Measurements from ENCODE around the gene DEPP1.
A peak's percentile ranks its signal among the peaks of the same experiment; 100 is the strongest.

DEPP1 gene

DNA sequence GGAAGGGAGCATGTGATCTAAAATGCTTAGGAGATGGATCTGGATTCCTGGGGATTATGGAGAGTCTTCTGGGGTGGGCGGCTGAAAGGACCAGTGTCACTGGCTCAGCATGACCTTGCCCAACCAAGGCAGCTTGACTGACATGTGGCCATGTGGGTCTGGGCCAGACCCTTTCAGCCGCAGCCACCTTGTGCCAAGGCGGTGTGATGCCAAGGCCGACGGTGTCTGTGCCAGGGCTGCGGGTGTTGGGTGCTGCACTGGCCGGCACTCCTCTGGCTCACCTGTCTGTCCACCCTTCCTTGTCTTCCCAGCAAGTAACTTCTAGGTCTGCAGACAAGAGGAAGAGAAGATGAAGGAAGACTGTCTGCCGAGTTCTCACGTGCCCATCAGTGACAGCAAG is 8.8 kb downstream of the DEPP1 start:
- no peak for DNase-seq (ENCODE audit: low read depth)
- no peak overlapping the region for H3K4me3 ChIP-seq (ENCODE audit: low read depth, low read length)

DNA sequence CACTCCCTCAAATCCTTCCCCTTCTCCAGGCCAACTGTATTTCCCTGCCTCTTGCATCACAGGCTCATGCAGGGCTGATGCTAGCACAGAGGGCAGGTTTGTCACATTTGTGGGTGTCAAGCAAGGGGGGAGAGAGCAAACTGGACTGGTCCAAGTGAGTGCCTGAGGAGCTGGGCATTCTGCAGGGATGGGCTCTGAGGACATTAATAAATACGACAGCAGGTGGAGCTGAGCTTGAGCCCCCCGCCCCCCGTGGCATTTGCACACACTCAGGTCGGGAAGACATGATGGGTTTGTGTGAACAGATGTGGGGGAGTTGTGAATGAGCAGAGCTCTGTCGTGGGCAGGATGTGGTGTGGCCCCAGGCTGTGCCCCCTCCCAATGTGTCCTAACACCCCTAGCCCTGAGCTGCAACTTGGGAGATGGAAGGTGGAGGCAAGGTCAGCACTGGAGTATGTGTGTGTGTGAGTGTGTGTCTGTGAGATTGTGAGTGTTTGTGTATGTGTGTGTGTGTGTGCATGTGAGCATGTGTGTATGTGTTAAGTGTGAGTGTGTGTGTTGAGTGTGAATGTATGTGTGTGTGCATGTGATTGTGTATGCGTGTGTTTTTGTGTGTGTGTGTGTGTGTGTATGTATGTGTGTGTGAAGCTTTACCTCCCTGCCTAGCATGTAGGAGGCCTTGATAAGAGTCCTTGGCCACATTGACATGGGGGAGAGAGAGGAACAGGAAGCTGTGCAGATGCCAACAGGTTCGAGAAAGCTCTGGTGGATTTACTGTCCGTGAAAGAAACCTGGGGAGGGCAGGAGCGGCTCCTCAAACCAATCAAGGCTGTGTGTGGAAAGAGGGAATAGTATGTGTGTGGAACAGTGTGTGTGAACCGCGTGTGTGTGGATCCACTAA is 9.9 kb downstream of the DEPP1 start:
- H3K4me3 ChIP-seq (ENCODE audit: low read depth, low read length) = no peak overlapping the region
- no peak for DNase-seq (ENCODE audit: low read depth)

DNA sequence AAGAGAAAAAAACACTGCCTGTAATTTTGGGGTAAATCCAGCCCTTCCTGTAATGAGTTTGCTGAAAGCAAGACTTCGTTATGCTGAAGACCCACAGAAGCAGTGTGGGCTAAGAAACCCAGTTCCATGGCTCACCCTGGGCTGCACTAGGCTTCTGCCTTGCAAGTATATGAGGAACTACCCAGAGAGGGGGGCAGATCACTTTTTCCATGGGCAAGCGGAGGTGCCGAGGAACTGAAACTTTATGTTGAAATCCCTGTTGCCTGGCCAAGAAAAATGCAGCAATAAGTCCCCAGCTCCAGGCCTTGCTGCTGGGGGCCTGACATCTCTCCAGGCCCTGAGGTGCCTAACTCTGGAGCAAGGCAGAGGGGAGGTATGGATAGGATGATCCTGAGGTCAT is 10.5 kb downstream of the DEPP1 start:
- DNase-seq (ENCODE audit: low read depth) = no peak

DNA sequence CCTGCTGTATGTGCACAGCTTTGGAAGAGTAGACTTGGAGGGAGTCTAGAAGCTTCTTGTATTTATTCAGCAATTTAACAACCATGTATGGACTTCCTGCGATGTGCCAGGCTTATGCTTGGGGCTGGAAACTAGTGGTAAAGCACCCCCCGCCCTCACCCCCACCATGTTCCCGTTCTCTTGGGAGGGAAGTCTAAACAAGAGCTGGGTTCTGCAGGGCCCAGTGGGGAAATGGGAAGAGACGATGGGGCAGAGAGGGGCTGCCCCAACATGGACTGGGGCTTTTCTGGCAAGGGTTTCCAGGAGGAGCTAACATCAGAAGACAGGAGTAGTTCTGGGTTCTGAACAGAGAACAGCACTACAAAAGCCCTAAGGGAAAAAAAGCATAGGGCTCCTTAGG is 11.0 kb downstream of the DEPP1 start:
- no peak overlapping the region for H3K4me3 ChIP-seq (ENCODE audit: low read depth, low read length)
- no peak for DNase-seq (ENCODE audit: low read depth)

More for the DNA sequence above, 10.5 kb downstream of the DEPP1 start:
- no peak overlapping the region for H3K4me3 ChIP-seq (ENCODE audit: low read depth, low read length)

DNA sequence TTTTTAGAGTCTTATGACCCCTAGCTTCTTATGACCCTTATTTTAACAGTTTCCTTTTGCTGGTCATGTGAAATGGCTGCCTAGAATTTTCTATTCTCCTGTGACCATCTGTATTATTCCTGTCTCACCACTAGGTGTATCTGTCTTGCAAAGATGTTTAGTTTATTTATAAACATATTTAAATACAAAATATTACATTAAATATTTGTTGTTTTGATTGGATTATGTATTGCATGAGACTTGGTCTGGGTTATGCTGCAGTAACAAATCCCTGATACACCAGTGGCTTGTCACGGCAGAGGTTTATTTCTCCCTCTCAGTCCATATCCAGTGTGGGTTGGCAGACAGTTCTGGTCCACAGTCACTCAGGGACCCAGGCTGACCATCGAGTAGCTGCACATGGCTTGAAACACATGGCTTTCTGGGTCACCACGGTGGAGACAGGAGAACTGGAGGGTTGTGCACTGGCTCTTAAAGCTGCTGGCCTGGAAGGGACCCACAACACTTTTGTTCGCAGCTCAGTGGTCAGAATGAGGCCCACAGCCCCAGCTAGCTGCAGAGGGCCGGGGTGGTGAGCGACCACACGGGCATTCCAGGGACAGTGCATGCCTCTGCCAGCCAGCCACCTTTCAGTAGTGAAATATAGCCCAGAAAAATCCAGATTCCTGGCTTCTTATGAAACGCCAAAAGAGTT is 11.6 kb downstream of the DEPP1 start:
- no peak for DNase-seq (ENCODE audit: low read depth)
- H3K4me3 ChIP-seq (ENCODE audit: low read depth, low read length) = no peak overlapping the region

DNA sequence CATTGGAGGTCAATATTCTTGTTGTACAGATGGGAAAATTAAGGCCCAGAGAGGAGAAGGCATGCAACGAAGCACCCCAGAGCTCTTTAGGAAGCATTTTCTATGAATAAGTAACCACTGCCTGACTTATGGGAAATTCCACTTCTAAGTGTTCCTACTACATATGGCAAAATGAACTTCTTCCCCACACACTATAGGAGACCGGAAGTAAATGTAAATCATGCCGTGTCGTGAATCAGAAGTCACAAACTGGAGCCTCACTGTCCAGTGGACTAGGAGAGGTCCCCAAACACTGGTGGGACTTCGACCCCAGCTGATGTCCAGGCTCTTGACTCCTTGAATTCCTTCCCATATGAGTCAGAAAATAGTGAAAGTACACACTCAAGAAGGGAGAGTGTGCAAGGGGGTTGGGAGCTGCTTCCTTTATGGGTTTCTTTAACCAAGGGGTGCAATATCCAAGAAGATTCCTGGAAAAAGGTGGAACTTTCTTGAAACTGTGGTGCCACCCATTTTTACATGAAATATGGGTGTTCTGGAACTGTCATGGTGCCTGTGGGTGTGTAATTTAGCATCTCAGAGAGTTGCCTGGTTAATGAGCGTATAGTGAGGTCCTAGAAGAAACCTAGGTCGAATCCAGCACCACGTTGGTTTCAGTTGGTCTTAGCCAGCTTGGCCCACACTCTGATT is 12.3 kb downstream of the DEPP1 start:
- H3K4me3 ChIP-seq (ENCODE audit: low read depth, low read length) = no peak overlapping the region
- DNase-seq (ENCODE audit: low read depth) = no peak

DNA sequence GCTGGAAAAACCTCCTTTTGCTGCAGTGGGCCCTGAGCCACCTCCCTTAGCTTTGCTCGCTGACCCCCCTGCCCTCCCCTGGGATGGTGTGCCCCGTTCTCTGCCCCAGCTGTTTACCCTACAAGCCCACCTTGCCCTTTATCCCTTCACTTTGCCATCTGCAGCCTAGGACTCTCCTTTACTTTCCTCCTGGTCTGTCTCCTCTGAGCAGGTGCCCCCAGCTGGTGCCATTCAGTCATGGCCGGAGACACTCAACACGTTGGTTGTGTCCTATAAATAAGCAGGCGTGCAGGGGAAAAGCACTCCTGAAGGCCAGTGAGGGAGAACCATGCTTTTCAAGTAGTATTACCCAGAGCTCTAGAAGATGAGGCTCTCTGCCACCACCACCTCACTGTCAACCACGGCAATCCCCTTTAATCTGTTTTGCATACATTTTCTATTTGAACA is 12.9 kb downstream of the DEPP1 start:
- H3K4me3 ChIP-seq (ENCODE audit: low read depth, low read length) = no peak overlapping the region
- no peak for DNase-seq (ENCODE audit: low read depth)

DNA sequence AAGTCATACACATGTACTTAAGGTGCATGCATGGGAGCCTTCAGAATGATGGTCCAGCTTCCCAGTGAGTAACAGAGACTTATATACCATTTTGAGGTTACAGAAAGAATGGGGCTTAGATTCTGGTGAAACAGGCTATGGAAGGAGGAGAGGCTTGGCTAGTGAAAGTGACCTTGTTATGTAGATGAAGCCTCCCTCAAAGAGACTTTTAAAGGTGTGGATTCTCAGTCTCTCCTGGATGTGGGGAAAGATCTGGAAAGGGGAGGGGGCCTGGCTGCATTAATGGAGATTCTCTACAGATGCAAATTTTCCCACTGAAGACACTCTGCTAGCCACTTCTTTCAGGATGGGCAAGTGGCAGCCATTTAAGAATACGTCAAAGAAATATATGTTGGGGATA is 13.5 kb downstream of the DEPP1 start:
- no peak overlapping the region for H3K4me3 ChIP-seq (ENCODE audit: low read depth, low read length)
- no peak for DNase-seq (ENCODE audit: low read depth)

DNA sequence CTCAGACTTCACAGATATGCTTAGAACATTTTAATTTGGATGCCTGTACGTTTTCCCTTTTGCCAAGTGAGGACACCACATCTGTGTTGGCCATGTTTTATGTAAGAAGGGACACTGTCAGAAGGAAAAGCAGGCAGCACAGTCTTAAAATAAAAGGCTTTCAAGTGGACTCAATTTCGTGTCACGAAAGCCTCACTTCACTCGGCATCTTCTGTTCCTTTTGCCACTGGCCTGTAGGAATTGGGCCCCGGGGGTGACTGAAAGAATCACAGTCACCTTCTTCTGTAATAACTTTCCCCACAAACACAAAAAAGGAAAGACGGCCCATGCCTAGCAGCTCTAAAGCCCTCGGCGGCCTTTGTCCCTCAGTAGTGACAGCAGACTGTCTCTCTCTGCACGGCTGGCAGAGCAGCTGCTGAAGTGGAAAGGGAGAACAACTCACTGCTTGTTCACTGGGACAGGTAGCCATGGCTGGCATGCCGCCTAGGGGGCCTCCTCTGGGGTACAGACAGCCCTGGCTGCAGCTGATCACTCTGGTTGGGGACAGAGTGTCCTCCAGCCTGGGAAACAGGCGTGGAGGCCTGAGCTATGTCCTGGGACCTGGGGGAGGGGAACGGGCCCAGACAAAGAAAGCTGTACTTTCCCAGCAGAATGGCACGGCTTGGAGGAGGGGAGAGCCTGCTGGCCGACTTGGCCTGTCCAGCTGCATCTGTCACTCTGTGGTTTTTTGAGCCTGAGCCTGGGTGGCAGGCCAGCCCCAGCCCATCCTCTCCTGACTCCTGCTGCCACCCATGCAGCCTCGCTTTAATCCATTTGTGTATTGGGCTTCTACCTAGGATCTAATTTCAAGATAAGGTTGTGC is 14.6 kb downstream of the DEPP1 start:
- DNase-seq (ENCODE audit: low read depth) = peak; percentile 51
- H3K4me3 ChIP-seq (ENCODE audit: low read depth, low read length) = no peak overlapping the region

DNA sequence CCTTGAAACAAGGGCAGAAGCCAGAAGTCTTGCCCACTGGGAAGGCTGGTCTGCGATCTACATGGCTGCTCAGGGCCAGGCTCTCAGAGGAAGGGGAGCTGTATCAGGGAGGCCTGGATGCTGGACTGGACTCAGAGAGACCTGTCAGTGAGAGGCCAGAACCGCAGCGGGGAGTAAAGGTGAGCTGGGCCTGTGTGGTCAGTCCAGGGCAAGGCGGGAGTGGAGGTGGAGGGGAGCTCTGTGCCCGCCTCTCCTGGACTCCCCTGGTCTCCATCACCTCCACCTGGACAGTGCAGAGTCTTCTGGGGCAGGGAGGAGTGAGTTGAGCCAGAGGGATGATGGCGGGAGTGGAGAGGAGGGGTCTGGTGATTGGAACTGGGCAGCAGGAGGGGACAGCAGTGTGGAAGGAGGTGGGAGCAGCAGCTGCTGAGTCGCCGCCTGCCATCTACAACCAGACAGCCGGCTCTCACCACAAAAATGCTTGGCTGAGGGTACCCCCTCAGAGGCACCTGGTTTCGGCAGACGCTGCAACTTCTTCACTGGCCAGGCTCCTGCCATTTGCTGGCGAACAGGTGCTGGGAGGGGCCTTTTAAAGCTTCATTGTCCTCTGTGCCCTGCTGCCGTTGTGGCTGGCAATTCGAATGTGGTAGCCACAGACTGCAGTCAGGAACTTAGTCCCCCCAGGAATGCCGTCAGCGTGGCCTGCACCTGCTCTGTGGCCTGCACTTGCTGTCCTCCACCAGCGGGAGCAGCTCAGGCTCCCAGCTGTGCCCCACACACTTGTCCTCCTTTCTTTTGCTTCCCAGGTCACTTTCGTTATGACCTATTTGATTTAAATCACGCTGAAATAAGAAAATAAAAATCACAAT is 15.5 kb downstream of the DEPP1 start:
- no peak overlapping the region for H3K4me3 ChIP-seq (ENCODE audit: low read depth, low read length)
- peak; percentile 71 for DNase-seq (ENCODE audit: low read depth)

DNA sequence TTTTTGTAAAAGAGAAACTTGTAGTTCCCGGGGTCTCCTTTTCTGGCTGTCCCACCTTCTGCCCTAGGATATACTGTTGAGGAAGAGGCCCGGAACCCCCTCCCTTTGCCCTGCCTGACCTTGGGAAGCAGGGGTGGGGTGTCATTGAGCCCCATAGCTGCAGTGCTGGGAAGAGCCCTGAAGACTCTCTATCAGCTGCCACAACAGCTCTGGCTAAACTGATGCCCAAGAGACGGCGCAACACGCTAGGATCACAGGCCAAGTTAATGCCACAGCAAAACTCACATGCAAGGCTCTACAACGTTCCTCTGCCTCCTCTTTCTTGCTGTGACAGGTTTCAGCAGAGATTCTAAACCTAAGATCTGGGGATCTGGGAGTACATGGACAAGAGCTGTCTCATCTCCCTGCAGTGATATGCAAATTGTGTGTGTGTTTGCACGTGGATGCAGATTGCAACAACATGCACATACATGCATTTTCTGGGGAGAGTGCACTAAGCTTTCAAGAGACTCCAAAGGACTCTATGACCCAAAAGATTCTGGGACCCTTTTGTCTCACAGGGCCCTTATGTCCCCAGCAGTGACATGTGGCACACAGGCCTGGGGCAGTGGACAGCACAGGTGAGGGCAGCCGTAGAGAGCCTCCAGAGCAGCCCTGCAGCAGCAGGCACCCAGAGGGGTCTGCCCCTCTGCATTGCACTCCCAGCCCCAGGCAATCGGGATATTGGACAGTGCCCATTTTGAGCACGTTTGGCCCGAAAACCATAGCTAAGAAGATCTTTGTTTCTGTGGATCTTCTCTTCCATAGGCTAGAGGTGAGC is 16.5 kb downstream of the DEPP1 start:
- no peak for DNase-seq (ENCODE audit: low read depth)

DNA sequence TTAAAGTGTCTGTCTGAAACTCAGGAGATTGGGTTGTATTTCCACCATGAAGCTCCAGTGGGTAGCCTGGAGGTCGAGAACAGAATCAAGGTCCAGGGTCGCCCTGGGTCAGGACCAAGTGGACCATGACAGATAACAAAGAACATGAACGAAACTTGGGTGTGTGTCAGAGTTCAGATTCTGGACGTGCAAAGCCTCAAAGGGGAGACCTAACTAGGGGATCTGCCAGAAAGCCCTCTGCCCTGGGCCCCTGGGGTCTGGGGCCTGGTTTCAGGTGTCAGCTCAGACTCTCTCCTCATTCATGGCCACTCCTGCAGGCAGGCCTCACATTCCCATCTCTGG is 17.4 kb downstream of the DEPP1 start:
- H3K4me3 ChIP-seq (ENCODE audit: low read depth, low read length) = peak overlapping the region; percentile 72
- DNase-seq (ENCODE audit: low read depth) = no peak

More for the DNA sequence above, 16.5 kb downstream of the DEPP1 start:
- H3K4me3 ChIP-seq (ENCODE audit: low read depth, low read length) = peak overlapping the region; percentile 72

DNA sequence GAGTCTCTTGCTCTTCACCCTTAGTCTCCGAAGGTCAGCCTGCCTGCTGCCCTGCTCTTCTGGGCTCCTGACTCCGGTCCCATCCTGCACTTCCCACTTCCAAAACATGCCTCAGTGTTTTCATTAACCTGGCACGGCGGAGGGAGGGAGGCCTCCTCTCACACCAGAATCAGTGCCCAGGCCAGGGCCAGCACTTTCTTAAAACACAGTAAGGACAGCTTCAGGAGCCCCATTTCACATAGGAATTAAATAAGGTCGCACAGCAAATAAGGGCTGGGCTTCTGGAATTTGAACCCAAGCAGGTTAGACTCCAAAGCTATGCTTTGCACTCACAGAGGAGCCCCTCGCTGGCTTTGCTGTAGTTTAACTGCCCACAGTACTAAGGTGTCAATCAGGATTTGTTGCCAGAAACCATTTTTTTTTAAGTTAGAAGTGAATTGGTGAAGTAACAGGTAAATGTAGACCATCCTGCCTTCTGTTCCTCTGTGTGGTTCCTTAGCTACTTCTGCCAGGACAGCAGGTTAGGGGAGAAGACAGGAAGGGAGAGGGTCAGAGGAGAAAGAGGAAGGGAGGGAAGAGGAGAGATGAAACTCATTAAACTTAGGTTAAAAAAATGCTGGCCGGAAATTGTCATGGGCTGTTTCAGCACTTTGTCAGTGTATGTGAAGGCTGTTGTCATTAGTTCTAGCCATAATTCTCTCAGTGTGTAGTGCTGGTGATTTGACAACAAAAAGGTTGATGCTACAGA is 18.0 kb downstream of the DEPP1 start:
- no peak for DNase-seq (ENCODE audit: low read depth)
- H3K4me3 ChIP-seq (ENCODE audit: low read depth, low read length) = peak overlapping the region; percentile 72

DNA sequence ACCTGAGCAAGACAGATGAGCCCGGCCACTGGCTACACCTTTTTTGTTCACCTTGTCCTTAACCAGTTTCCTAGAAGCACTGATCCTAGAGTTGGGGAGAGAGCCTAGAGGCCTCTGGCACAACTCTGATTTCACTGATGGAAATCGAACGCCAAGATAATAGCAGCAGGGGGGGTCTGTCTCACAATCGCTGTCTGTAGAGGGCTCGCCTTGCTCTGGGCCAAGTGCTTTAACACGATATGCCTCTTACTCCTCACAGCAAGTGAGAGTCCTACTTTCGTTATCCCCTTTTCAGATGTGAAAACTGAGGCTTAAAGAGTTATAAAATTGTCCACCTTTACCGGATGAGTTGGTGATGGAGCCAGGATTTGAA is 18.5 kb downstream of the DEPP1 start:
- H3K4me3 ChIP-seq (ENCODE audit: low read depth, low read length) = peak overlapping the region; percentile 72
- no peak for DNase-seq (ENCODE audit: low read depth)

DNA sequence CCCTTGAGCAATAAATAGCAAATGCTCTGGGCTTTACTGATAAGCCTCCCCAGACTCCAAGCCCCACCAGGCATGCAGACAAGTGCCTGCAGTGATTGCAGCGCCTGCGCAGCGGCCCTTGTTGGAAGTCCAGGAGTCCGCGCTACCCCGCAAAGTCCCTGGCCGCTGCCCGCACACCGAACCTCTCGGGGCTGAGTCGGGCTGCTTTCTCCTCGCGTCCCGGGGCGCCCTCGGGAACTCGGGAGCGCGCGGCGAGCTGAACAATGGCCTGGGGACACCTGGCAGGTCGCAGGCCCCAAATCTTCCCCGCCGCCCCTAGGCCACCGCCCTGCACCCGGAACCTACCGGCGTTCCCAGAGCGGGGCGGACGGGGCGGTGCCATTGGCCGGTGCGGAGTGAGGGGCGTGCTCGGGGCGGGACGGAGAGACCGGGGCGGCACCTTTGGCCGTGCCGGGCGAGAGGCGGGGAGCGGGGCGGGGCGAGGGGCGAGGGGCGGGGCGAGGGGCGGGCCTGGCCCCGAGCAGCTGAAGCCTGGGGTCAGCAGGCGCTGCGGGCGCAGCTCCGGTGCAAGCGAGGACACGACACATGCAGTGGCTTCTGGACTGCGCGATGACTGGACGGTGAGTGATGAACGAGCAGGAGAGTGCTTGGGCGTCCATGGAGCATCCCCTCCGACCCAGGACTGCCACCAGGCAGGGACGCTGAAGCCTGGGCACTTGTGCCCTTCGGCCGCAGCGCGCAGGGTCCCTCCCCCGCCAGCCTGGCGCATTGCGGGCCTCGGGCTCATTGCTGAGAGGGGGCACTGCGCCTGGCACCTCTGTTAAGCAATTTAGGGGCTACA is 19.1 kb downstream of the DEPP1 start, which contains the start of gene RASSF4:
TSS of gene RASSF4 (plus strand) at position 556 of the 841 bp plus-strand sequence. CDS start 10,401 bp downstream, outside the sequence.
- DNase-seq (ENCODE audit: low read depth) = peak; percentile 39
- H3K4me3 ChIP-seq (ENCODE audit: low read depth, low read length) = peak within 1 kb of the TSS; percentile 72

DNA sequence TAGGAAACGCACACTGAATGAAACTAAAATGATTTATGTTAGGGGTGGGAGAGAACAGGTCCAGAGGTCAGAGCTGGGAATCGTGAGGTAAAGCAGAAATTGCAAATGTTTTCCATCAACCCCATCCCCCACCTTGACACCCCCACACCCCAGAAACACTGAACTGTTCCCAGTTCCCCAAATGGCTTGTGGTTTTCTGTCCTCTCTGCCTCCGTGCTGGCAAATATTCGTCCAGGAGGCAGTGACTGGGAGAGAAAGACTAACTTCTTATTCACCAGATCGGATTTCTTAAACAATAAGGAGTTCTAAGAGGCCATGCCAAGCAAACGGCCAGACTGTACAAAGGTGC is 19.7 kb downstream of the DEPP1 start:
- DNase-seq (ENCODE audit: low read depth) = no peak

More for the DNA sequence above, 19.7 kb downstream of the DEPP1 start:
- H3K4me3 ChIP-seq (ENCODE audit: low read depth, low read length) = peak overlapping the region; percentile 72

All from skeletal muscle cell (primary cell).